ENCODE results near the gene PXYLP1.

- no peak for TF ChIP-seq EZH2 (IDR thresholded peaks at IDR 0.05; ENCODE audit: insufficient read depth, poor library complexity, severe bottlenecking)
- no peak for TF ChIP-seq EZH2phosphoT487 (IDR thresholded peaks at IDR 0.05; ENCODE audit: insufficient read depth, low read depth)
These were observed 112.2 kb downstream of the PXYLP1 start for GRCh38 chr3:141343865-141344271.

Data from GM23248 (cell line).